Measurements from ENCODE around the gene SPANXB1.
"Not testable (repeated sequence)": the region's sequence is repeated elsewhere in the genome, so short reads cannot be mapped to it uniquely, and the experiment has no call there.

The SPANXB1 gene

DNA sequence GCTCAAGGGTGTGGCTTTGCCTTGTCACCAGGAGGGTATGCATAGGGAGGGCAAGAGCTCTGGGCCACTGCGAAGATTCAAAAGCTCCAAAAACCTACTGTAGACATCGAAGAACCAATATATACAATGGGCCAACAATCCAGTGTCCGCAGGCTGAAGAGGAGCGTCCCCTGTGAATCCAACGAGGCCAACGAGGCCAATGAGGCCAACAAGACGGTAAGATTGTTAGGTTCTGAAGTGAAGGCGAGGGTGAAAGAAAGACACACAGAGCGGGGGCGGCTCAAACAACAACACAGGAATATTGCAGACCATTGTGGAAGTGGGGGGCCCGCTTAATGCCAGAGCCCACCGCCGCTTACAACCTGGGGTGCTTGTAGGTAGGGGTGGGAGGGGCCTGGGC lies at the start of gene SPANXB1:
Gene SPANXB1 (plus strand): TSS at position 27 of the 400 bp plus-strand sequence. CDS start 100 bp downstream, at position 127.
- not testable (repeated sequence) for DNase-seq

- DNase-seq: no peak
Measured at GRCh38 chrX:140967036-140967435, 35.4 kb upstream of the SPANXB1 start.

DNA sequence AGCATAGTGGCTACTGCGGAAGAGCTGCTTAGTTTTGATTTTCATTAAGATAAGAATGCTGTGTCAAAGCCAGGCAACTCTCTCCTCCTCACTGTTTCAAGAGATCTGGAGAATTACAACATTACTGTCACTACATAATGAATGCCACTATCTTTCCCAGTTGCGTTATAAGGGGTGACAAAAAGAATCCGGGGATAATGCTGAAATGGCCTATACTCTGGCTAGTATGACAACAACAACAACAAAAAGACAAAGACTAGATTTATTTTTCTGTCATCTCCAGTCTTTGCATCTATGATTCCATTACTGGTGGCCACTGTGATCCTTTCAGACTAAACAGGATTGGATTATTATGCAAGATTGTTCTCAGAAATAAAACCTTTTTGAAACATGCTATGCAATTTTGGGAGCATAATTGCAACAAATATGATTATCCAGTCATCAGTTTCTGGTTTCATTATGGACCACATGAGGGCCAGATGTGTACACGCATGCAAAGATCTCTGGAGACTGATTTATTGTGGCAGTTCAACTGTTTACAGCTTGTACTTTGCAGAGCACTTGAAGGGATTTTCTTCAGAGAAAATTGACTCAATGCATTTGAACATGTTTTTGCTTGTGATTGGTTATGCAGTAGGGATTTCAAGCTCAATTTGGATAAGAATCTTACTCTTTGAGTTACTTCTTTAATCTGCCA lies 31.1 kb upstream of the SPANXB1 start:
- DNase-seq: no peak

GRCh38 chrX:140975472-140975871 lies 26.9 kb upstream of the SPANXB1 start:
- DNase-seq: no peak

GRCh38 chrX:140980271-140980670 lies 22.1 kb upstream of the SPANXB1 start:
- DNase-seq: no peak

GRCh38 chrX:140983730-140984129 lies 18.7 kb upstream of the SPANXB1 start:
- DNase-seq: no peak

DNA sequence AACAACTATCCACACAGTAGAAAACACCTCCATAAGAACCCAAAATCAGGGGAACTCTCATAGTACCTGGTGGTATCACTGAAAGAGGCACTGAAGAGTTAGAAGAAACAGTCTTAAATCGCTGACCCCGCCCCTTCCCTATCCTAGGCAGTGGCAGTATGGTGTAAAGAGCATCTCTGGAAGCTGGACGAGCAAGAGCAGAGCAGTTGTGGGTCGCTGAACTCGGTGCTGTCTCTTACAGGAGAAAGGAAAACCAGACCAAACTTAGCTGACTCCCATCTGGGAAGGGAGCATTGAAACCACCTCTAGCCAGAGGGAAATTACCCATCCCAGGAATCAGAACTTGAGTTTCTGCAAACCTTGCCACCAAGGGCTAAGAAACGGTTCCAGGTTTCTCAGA lies 2.8 kb downstream of the SPANXB1 start:
- not testable (repeated sequence) for DNase-seq

DNA sequence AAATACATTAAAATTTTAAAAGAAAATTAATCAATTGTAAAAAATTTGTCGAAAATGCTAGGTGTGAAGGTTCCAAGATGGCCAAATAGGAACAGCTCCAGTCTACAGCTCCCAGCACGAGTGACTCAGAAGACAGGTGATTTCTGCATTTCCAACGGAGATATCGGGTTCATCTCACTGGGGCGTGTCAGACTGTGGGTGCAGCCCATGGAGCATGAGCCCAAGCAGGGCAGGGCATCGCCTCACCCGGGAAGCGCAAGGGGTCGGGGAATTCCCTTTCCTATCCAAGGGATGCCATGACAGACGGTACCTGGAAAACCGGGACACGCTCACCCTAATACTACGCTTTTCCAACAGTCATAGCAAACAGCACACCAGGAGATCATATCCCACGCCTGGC lies 41.9 kb downstream of the SPANXB1 start:
- DNase-seq: not testable (repeated sequence)

- DNase-seq: not testable (repeated sequence)
Measured at GRCh38 chrX:141049878-141050277, 47.5 kb downstream of the SPANXB1 start.

DNA sequence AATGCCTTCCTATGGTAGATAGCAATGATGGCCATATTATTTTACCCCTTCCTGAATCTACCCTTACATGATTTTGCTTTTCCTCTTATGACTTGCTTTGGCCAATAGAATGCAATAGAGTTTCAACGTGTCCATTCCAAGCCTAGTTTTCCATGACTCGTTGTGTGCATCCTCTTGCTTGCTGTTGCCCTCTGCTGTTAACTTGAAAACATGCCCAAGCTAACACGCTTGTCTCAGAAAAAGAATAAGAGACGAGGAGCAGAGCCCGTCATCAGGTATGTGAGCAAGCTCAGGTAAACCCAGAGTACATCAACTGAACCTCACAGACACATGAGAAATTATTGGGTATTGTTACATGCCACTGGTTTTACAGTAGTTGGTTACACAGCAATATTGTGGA lies 49.7 kb downstream of the SPANXB1 start:
- not testable (repeated sequence) for DNase-seq

All from stimulated activated CD4-positive, alpha-beta T cell treated with anti-CD3 and anti-CD28 coated beads, Interleukin-4, amount 100 ng/mL, for 24 hours (primary cell).